Gastroesophageal sphincter (tissue), 3 donors: ENCODE measurements around the gene EFHD1.

ENCODE experiments used
- EP300 ChIP-seq: sonication (generic); formaldehyde crosslinking; IDR thresholded peaks from one replicate; pipeline ENCODE4 v1.6.1; 2017; ENCODE audit warnings: antibody characterized with exemption, mild to moderate bottlenecking
- POLR2A ChIP-seq, 2 donors: fragments of 450-650 bp; IDR thresholded peaks; one replicate each; pipeline ENCODE4 v1.6.1; 2017; ENCODE audit warnings: antibody characterized with exemption in 2 of 2, mild to moderate bottlenecking in 2 of 2, moderate library complexity in 1 of 2
- POLR2AphosphoS5 ChIP-seq: sonication (generic); formaldehyde crosslinking; IDR thresholded peaks from one replicate; pipeline ENCODE4 v1.6.1; 2017; ENCODE audit warnings: antibody characterized with exemption
- TF ChIP-seq, protein P1 (sequence below), 4 experiments: fragments of 200-600 bp in 2 of 4; fragments of 450-650 bp in 2 of 4; sonication (generic) in 1 of 4; IDR thresholded peaks; one replicate each; pipeline ENCODE4 v1.5.1; 2017 to 2019; ENCODE audit warnings: antibody characterized with exemption in 4 of 4, mild to moderate bottlenecking in 2 of 4, moderate library complexity in 2 of 4

DNA sequence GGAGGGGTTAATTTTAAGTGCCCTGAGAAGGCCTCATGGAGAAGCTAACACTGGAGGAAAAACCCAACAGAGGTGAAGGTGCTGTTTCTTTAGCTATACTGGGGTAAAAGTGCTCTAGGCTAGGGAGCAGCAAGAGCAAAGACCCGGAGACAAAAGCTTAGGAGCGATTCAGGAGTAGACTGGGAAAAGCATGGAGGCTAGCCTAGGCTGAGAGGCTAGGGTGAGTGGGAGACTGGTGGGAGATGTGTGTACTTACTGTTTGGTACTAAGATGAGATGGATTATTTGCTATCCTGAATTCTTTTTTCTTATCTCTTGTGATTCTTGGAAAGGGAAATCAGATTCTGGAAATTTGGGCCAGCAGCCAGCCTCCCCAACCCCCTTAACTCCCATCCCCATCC, 65.7 kb downstream of the EFHD1 start:
- TF ChIP-seq, protein P1, sequence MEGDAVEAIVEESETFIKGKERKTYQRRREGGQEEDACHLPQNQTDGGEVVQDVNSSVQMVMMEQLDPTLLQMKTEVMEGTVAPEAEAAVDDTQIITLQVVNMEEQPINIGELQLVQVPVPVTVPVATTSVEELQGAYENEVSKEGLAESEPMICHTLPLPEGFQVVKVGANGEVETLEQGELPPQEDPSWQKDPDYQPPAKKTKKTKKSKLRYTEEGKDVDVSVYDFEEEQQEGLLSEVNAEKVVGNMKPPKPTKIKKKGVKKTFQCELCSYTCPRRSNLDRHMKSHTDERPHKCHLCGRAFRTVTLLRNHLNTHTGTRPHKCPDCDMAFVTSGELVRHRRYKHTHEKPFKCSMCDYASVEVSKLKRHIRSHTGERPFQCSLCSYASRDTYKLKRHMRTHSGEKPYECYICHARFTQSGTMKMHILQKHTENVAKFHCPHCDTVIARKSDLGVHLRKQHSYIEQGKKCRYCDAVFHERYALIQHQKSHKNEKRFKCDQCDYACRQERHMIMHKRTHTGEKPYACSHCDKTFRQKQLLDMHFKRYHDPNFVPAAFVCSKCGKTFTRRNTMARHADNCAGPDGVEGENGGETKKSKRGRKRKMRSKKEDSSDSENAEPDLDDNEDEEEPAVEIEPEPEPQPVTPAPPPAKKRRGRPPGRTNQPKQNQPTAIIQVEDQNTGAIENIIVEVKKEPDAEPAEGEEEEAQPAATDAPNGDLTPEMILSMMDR (IDR thresholded peaks at IDR 0.05), result no peak
- TF ChIP-seq POLR2AphosphoS5 (no peak), POLR2A (IDR thresholded peaks at IDR 0.05) (no peak), EP300 (no peak)
